GM19395 (cell line): ENCODE results near the gene CRIM1.

ENCODE experiments used
- ATAC-seq: cut with Tn5 transposase; IDR thresholded peaks from one replicate; pipeline ENCODE4 v1.9.1; 2021; ENCODE audit warnings: mild to moderate bottlenecking, moderate library complexity; ENCODE audit not compliant: unreplicated experiment

The CRIM1 gene

GRCh38 chr2:36371928-36372391, 16.4 kb downstream of the CRIM1 start:
- no peak for ATAC-seq

GRCh38 chr2:36373149-36373926, 17.8 kb downstream of the CRIM1 start:
- no peak for ATAC-seq

- ATAC-seq: no peak
Measured at GRCh38 chr2:36374585-36374984, 19.0 kb downstream of the CRIM1 start.

- ATAC-seq: no peak
Measured at GRCh38 chr2:36376319-36376765, 20.8 kb downstream of the CRIM1 start.

GRCh38 chr2:36376992-36377738, 21.6 kb downstream of the CRIM1 start:
- no peak for ATAC-seq

- no peak for ATAC-seq
Measured at GRCh38 chr2:36379710-36380448, 24.3 kb downstream of the CRIM1 start.

- no peak for ATAC-seq
Measured at GRCh38 chr2:36380624-36381481, 25.3 kb downstream of the CRIM1 start.

GRCh38 chr2:36381993-36382392, 26.4 kb downstream of the CRIM1 start:
- ATAC-seq: no peak

GRCh38 chr2:36382472-36382871, 26.9 kb downstream of the CRIM1 start:
- no peak for ATAC-seq

GRCh38 chr2:36383726-36384125, 28.1 kb downstream of the CRIM1 start:
- no peak for ATAC-seq

GRCh38 chr2:36384454-36384853, 28.9 kb downstream of the CRIM1 start:
- ATAC-seq: no peak

- ATAC-seq: no peak
Measured at GRCh38 chr2:36385603-36386002, 30.0 kb downstream of the CRIM1 start.

- ATAC-seq: no peak
Measured at GRCh38 chr2:36387258-36387916, 31.8 kb downstream of the CRIM1 start.

GRCh38 chr2:36388472-36388871, 32.9 kb downstream of the CRIM1 start:
- no peak for ATAC-seq

- no peak for ATAC-seq
Measured at GRCh38 chr2:36389091-36389564, 33.5 kb downstream of the CRIM1 start.

GRCh38 chr2:36389577-36389976, 34.0 kb downstream of the CRIM1 start:
- ATAC-seq: no peak

- no peak for ATAC-seq
Measured at GRCh38 chr2:36392571-36393255, 37.1 kb downstream of the CRIM1 start.

GRCh38 chr2:36393738-36394256, 38.2 kb downstream of the CRIM1 start:
- no peak for ATAC-seq

- no peak for ATAC-seq
Measured at GRCh38 chr2:36394804-36395203, 39.2 kb downstream of the CRIM1 start.
